GM19324 (cell line): ENCODE data around the gene C19orf33.

ENCODE experiments used
- ATAC-seq: cut with Tn5 transposase; IDR thresholded peaks from one replicate; pipeline ENCODE4 v1.9.1; 2021; ENCODE audit warnings: mild to moderate bottlenecking, moderate library complexity; ENCODE audit not compliant: unreplicated experiment, low FRiP score

Gene C19orf33

DNA sequence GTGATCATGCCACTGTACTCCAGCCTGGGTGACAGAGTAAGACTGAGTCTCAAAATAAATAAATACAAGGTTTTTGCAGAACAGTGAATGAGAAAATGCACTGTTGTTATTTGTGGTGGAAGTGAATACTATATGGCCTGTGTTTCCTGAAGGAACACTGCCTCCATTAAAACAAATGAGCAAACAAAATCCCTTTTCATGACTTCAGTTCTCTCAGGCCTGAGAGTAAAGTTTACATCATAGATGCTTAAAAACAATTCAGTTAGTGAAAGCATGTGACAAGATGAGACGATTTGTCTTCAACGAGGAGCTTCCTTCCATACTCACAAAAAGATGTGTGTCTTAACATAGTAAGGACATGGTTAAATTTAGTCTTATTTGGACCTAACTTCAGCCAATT is 25.3 kb upstream of the C19orf33 start:
- no peak for ATAC-seq

DNA sequence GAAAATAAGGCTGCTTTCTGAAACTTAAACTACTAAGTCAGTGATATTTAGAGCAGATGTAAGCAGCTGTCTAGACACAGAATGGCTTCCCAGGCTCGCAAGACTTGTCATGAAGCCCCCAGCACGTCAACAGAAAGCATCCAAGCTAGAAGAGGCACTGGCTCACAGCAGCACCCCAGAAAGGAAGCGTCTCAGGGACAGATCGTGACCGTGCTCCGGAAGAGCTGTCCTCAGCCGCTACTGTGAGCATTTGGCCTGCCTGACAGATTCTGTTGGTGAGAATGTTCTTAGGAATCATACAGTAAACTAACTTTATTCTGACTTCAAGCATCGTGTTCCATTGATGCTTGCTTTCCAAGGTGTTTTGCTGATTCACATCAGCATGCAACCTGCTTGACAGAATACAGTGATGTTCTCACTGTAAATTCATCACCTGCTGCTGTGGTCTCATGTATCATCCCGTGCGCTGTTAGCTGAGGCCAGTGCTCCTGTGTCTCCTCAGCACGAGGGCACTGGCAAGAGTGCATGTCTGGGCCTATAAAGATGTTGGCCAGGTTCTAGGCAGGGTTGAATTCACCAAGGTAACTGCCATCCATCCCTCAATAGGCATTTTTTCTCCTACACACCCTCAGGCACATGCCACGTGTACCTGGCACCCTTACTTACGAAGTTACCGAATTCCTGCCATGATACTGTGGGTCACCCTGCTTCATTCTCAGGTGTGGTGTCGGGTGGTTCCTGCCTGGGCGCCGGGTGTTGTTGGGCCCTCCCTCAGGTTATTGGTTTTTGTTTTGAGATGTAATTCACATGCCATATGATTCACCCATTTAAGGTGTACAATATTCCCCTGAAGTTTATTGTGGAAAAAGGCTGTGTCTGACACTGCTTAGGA is 23.8 kb upstream of the C19orf33 start:
- ATAC-seq = no peak

DNA sequence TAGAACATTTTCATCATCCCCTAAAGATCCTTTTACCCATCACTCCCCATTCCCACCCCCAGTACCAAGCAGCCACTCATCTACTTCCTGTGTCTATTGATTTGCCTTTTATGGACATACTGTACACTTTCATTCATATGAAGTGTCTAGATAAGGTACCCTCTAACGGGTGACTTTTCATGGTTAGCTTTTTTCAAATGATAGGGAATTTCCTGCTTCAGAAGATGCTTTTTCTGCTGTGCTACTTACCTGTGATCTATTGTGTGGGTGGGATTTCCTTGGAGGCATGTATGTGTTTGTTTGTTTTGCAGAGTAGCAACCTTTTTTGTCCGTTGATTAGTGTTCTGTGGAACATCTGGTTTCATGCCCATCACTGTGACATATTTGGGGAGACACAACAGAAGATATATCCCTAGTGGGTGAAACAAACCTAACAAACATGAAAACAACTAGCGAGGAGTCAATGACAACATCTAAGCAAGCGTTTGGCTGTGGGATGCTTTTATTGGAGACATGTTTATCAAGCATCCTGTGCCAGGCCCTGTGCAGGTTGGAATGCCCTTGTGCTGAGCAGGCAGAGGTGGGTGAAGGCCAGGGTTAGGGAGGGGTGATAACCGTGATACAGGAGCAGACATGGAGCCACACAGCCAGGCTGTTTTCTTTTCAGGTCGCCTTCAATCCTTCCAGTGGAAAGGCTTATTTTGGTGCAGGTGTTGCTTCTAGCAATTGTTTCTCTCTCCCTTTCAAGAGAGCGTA is 22.1 kb upstream of the C19orf33 start:
- ATAC-seq = no peak

DNA sequence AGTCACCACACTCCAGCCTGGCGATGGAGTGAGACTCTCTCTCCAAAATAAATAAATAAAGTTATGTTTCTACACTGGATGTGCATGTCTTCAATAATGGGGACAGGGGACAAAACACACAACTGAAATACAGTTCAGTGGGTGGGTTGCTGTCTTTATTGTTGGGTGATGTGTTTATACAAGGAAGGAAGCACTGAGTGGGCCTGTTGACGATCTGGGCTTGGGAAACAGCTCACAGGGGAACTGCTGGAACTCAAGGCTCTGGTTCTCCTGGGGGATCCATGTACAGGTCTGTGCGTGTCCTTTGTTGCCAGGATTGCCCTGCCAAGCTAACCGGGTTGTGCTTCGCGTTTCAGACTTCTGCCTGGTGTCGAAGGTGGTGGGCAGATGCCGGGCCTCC is 20.8 kb upstream of the C19orf33 start:
- ATAC-seq = no peak

DNA sequence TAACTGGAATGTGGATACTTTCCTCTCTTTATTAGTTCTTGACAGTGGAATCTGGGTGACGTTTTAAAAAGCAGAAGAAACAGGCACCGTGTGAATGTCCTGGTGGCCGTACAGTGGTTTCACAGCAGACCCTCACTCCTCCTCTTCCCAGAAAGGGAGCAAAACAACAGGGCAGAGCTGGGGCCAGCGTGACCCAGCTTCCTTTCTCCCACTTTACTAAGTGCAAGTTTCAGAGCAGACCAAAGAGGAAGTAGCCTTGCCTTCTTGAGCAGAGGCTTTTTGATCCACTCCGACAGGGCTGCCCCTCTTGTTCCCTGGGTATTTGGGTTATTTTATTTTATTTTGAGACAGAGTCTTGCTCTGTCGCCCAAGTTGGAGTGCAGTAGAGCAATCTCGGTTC is 19.6 kb upstream of the C19orf33 start:
- no peak for ATAC-seq

DNA sequence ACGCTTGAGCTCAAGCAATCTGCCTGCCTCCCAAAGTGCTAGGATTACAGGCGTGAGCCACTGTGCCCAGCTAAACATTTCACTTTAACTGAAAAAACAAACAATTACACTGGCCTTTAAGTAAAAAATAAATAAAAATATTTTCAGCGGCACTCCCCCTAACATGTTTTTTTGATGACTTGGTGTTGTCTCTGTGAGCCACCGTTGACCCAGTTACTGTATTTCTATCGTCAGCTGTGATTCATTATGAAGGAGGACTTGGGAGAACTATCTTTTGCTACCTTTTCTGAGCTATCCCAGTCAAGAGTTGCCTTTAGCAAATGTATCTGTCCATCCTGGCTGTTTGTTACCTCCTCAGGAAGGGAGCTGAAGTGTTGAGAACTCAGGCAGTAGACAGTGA is 18.5 kb upstream of the C19orf33 start:
- ATAC-seq = no peak

DNA sequence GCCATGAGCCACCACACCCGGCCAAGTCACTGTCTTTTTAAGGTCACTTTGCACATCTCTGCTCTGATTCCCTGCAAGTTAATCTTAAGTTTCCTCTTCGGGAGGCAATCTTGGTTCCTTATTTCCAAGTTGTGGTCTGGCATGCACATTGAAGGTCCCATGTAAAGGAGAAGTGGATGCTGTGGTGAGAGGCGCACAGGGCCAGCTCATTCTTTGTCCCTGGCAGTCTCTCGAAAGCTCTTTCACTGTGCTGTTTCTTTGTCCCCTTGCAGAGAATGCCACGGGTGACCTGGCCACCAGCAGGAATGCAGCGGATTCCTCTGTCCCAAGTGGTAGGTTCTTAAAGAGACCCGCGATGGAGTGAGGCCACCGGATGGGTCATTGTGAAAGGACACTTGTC is 16.4 kb upstream of the C19orf33 start:
- no peak for ATAC-seq

DNA sequence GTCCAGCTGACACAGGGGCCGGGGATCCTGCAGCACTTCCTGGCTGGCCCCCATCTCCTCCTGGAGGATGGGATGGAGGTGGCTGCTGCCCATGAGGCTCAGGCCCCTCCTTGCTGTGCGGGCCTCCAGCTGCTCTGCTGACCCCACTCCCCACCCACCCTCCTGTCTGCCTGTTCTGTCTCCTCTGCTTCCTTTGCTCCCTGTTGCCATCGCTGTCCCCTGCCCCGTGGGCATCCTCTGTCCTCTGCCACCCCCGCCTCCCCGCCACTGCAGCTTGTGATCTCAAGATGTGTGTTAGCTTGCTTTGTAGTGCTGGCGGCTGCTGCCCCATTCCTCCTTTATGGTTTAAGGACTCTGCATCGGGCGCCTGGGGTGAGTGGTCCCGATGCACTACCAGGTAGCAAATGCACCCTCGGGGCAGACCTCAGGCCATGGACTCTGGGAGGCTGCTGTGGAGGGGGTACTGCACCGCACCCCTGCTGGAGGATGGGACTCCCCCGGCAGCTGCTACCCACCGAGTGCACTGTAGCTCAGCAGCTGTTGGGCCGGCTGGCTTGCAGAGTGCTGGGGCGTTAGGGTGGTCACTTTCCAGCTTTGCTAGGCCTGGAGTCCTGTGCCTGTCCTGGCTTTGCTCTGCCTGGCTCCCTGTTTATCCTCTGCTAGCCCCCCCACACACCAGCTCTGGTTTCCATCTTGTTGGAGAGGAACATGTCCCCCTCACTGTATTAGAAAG is 15.8 kb upstream of the C19orf33 start:
- ATAC-seq = no peak

DNA sequence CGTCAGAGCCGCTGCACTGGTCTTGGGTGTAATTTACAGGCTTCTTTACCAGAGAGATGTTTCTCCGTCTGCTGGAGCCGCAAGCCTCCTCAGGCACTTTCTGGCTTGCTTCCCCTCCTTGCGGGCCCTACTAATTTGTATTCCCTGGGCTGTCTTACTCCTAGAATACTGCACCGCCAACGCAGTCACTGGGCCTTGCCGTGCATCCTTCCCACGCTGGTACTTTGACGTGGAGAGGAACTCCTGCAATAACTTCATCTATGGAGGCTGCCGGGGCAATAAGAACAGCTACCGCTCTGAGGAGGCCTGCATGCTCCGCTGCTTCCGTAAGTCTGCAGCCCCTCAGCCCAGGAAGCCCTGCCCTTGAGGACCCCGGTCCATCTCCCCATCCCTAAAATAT is 14.1 kb upstream of the C19orf33 start:
- no peak for ATAC-seq

DNA sequence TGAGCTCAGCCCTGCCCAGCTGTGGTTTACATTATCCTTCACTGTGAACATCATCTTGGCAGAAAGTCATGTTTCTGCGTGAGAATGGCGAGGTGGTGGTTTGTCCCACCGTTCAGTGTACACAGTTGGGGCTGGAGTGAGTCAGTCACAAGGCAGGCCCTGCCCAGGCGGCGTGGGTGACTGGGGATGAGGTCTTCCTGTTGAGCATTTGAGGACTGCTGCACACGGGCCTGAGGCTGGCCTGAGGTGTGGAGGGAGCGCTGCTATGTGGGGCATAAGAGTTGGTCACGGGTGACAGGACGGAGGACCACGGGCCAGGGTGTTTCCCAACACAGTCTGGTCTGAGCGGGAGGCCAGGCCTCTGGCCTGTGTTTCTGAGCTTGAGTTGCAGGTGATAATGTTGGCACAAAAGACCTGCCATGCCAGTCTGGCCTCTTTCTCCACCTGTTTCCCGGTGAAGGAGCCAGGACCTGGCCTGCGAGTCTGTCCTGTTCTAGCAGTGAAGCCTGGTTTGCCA is 13.4 kb upstream of the C19orf33 start:
- ATAC-seq = no peak

DNA sequence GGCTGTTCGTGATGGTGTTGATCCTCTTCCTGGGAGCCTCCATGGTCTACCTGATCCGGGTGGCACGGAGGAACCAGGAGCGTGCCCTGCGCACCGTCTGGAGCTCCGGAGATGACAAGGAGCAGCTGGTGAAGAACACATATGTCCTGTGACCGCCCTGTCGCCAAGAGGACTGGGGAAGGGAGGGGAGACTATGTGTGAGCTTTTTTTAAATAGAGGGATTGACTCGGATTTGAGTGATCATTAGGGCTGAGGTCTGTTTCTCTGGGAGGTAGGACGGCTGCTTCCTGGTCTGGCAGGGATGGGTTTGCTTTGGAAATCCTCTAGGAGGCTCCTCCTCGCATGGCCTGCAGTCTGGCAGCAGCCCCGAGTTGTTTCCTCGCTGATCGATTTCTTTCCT is 12.2 kb upstream of the C19orf33 start:
- no peak for ATAC-seq

DNA sequence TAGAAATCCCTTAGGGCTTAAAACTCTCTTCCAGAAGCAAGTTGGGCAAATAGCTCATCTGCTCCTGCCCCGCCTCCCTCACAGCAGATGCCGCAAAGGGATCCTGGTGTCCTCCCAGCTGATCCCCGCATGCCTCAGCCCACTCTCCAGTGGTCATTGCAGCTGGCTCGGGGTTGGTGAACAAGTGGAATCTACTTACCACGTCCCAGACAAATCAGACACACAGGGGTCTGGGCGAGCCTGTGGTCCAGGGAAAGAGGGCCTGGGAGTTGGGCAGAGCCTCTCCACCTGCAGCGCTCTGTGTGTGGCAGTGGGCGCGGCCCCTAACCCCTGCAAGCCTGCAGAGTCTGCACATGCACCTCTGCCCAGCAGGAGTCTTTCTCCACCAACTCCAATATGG is 10.8 kb upstream of the C19orf33 start:
- ATAC-seq = no peak

DNA sequence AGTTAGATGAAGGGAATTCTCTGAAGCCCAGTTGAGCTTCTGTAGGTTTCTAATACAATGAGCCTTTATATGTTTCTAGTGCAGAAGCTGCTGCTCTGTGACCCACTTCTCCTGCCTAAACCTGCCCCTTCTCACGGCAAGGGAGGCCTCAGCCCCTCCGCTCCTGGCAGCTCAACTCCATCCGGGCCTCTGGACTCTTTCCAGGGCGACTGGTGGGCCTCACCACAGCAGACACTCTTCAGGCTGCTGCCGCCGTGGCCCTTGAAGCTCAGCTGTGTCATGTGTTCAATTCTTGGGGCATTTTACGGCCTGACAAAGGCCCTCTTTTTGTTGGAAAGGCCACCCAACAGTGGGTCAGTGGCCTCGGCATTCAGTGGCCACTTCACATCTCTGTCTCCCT is 10.0 kb upstream of the C19orf33 start:
- no peak for ATAC-seq

DNA sequence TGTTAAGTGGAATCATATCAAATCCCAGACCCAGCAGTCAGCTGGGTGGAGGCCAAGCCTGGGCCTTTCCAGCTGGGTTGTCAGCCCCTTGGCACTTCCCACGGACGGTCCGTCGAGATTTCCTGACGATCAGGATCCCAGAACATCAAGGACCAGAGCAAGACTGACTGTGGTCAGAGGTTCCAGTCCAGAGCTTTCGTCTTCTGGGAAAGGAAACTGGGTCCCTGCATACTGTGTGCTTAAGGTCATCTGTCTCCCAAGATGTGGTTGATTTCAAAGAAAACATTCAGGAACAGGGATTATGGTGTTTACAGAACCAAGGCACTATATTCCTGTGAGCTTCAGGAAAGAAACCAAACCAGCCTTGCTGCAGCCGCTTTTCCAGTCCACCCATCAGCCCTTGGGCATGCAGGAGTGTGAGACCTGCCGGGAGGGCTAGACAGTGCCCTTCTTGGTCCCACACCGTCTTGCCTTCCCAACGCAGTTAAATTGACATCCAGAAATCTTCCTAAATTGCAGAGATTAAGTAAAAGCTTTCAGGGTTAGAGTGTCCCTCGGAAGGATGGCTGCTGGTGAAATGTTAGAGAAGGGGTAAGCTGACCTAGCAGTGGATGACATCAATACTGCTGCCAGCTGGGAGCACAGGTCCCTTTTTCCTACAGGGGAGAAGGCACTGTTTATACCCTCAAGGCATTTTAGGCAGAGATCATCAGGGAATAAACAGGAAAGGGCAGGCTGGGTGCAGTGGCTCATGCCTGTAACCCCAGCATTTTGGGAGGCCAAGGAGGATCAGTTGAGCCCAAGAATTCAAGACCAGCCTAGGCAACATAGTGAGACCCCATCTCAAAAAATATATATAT is 5.0 kb upstream of the C19orf33 start:
- ATAC-seq = no peak

DNA sequence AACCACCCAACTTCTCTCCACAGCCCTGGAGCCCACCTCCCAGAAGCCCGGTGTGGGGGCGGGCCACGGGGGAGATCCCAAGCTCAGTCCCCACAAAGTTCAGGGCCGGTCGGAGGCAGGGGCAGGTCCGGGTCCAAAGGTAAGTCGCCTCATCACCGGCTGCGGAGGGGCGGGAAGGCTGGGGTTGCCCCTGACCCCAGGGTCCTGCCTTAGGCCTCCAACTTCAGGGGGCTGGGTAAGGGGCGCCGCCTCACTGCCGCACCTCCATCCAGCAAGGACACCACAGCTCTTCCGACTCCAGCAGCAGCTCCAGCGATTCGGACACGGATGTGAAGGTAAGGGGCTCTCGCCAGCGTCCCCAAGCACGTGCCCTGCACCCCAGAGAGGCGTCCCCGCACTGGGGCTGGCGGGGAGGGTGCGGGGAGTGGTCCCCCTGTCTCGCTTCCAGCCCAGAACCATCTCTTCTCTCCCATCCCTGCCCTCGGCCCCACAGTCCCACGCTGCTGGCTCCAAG is 358 bp downstream of the C19orf33 start:
- ATAC-seq = no peak

DNA sequence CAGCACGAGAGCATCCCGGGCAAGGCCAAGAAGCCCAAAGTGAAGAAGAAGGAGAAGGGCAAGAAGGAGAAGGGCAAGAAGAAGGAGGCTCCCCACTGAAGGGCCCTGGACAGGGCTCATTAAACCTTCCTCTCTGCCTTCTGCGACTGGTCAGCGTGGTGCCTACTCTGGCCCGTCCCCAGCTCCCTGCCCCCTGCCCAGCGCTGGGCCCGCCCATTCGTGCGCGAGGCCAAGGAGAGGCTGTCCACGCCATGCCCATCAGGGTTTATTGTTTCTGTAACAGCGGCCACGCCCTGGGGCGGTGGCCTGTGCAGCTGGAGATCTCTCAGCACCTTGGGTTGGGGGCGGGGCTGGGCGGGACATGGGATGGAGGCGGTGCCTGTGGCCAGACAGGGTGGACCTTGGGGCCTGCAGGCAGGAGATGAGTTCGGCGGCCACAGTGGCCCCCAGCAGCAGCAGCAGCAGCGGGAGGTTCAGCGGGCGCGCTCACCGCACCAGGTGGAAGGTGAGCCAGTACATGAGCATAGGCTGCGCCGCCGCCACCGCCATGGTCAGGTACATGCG is 897 bp downstream of the C19orf33 start:
- ATAC-seq = no peak

DNA sequence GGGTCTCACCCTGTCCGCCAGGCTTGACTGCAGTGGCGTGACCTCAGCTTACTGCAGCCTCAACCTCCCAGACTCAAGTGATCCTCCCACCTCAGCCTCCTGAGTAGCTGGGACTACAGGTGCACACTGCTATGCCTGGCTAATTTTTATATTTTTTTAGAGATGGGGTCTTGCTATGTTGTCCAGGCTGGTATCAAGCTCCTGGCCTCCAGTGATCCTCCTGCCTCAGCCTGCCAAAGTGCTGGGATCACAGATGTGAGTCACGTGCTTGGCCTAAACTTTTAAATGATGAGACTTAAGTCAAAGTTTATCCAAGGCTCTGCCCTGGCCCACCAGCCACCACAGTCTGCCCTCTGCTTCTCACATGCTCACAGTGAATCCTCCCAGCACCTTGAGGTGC is 2.2 kb downstream of the C19orf33 start:
- no peak for ATAC-seq

DNA sequence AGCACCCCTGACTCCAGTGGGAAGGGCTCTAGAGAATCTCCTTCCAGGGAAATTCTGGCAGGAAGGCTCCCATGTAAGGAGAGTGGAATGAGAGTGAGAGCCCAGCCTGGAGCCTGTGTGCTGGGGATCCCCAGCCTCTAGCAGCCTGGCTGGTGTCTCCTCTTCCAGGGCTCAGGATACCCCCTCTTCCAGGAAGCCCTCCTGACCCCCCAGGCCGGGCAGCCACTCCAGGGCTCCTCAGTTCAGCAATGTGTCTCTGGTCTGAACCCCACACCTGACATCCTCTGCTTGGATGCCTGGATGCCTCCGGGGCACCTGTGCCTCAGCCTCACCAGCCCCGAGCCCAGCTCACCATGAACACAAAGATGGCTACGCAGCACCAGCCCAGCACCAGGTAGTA is 3.0 kb downstream of the C19orf33 start:
- no peak for ATAC-seq

DNA sequence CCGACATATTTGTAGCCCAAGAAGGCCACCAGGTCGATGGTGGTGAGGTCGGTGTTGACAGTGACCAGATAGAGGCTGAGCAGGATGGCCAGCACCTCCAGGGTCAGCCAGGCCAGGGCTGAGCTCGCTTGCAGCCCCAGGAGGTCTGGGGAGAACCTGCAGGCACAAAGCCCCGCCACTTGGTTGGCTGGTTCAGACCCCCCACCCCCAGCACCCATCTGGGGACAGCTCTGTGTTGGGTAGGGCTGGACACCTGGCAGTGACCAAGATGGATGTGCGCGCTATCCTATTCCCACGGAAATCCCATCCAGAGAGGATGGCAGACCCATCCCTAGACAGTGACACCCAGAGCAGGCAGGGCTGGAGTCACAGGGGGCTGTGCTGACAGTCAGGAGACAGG is 3.5 kb downstream of the C19orf33 start:
- no peak for ATAC-seq
